NCI-H1417 (cell line): ENCODE measurements around the gene DENND1B.
A peak's percentile ranks its signal among the peaks of the same experiment; 100 is the strongest.
"Not testable (repeated sequence)": the region's sequence is repeated elsewhere in the genome, so short reads cannot be mapped to it uniquely, and the experiment has no call there.

Experiments
- DNase-seq, 3 experiments: peaks; one replicate each; lab custom pipeline; 2025; lab: John Stamatoyannopoulos, UW

The DENND1B gene

DNA sequence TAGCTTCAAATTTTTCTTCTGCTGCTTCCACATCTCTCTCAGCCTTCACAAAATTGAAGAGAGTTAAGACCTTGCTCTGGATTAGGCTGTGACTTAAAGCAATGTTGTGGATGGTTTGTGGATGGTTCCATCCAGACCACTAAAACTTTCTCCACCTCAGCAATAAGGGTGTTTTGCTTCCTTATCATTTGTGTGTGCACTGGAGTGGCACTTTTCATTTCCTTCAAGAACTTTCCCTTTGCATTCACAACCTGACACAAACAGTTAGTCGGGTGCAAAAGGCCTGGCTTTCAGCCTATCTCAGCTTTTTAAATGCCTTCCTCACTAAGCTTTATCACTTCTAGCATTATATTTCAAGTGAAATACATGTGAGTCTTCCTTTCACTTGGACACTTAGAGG, 30.3 kb downstream of the DENND1B start:
- no peak for DNase-seq

DNA sequence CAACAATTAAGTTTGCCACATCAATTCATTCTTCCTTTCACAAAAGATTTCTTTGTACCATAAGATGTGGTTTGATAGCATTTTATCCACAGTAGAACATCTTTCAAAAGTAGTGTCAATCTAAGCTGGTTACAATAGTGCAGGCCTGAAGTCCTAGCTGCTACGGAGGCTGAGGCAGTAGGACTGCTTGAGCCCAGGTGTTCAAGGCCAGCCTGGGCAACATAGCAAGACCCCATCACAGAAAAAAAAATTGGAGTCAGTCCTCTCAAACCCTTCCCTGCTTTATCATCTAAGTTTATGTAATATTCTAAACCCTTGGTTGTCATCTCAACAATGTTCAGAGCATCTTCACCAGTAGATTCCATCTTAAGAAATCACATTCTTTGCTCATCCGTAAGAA, 31.7 kb downstream of the DENND1B start:
- DNase-seq = no peak

DNA sequence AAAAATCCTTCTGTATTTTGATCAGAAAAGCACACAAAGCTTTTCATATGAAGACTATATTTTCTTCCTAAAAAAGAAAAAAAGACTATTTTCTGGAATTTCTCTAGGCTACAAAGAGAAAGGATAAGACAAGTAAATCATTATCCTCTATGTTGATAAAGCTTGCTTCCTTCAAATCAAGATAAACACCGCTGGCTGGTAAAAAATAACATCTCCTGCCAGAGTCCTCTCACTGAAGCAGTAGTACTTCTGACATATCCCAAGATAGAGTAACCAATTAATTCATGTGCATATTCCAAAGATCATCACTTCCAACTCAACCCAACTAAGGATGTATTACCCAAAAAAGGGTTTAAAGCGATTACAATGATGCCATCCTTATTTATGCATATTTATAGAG, 34.3 kb downstream of the DENND1B start:
- DNase-seq = no peak

DNA sequence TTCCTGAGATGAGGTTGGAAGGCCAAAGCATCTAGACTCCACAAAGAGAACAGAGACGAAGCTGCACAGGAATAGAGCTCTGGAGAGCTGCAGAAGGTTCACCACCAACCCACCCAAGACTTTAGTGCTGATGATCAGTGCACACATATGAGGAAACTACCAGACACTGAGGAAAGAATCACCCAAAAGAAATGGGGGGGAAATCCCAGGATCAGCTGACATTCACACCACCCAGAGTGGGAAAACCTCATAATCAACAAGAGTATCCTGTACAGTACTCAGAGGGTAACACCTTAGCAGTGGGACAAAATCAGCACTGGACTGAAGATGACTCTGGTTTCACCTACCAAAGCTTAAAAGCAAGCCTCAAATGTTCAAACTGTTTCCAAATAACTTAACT, 36.4 kb downstream of the DENND1B start:
- DNase-seq = no peak

DNA sequence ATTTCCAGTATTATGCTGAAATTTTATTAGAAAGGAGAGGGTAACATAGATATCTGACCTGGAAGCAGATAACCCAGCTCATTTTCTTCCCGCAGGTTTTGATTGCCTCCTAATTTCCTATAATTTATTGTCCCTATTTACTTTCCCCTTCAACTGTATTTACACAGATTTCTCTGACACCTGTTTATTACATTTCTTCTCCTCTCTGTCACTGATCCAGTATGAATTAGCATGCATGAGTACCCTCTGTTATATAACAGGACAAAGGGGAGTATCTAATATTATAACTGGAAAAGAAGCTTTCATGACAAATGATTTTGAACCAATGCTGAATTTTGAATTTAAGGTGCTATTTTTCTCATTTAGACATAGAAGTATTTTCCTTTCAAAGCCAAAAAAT, 37.4 kb downstream of the DENND1B start:
- DNase-seq = peak in 2 of 3 experiments; percentile 35 to 82

DNA sequence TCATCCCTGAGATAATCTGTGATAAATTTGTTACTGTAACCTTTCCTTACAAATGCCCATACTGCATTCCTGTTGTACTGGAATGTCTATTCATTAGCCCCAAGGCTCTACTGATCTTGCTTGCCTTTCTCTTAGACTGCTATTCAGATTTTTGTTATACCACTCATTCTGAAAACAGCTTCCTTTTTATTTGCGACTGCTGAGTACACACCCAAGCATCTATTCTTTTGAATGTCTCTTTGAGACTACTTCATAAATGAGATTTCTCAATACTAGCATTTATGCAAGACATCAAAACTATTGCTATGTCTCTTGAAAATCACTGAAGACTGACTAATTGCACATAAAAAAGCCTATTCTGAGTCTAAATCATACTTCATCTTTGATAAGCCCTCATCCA, 38.6 kb downstream of the DENND1B start:
- no peak for DNase-seq

DNA sequence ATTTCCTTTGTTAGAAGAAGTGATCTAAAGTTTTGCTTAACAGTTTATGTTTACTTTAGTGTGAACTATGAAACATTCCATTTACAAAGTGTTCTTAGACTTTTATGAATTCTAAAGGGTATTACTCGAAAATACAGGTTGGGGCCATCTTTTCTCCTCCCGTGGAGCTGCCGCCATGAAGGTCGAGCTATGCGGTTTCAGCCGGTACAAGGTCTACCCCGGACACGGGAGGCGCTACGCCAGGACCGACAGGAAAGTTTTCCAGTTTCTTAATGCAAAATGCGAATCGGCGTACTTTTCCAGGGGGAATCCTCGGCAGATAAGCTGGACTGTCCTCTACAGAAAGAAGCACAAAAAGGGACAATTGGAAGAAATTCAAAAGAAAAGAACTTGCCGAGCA, 39.8 kb downstream of the DENND1B start:
- DNase-seq = no peak

DNA sequence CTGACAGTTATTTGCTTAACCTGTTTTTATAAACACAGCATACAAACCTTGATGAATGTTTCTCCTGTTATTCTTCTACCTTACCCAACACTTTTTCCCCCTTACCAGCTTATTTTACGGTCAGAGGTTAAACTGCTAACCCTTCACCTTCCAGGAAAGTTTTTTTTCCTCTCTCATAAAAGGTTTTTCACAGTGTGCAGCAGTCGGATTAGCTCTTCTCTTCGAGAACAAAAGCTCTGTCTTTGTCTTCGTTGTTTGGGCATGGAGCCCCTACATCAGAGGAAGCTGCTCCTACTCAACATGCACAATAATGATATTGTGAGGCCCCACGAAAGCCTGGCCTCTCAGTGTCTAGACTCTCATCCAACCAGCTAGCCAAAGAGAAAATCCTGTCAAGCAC, 42.0 kb downstream of the DENND1B start:
- no peak for DNase-seq

DNA sequence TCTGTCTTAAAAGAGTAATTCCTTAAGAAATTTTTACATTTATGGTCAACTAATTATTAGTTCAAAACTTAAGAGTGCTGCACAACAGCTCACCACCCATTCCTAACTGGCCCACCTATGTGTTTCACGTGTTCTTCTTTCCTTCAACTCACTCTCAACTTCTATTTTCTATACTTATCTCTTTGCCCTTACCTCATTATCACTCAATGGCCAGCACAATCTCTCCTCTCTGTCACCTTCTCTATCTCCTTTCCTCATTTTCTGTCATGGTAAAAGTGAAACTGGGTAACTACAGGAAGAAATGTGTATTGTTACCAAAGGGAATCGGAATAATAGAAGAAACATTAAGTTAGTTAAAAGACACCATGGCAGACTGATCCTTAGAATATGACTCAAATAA, 43.1 kb downstream of the DENND1B start:
- DNase-seq = no peak

DNA sequence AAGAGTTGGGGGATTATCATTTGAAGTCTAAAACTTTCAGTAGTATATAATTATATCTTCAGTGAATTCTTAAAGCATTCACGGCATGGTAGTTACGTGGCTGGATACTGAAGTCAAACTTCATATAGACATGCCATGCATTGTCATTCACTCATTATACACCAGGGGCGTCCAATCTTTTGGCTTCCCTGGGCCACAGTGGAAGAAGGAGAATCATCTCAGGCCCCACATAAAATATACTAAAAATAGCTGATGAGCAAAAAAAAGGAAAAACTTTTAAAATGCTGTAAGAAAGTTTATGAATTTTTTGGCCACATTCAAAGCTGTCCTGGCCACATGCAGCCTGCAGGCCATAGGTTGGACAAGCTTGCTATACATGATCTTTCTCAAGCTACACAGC, 43.8 kb downstream of the DENND1B start:
- DNase-seq = no peak

DNA sequence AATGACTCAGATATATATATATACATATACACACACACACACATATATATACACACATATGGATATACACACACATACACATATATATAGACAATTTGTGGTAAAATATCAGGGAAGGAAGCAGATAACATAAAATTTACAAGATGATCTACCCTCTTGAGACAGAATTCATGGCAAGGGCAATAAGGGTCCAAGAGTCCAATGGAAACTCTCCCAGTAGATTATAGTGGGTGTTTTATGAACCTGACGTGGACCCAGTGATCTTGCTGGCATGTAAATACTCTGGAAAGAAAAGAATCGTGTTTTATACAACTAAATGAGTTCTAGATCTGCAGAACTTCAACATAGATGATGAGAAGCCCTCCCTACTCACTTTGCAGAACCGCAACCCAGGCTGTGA, 49.3 kb downstream of the DENND1B start:
- no peak for DNase-seq

DNA sequence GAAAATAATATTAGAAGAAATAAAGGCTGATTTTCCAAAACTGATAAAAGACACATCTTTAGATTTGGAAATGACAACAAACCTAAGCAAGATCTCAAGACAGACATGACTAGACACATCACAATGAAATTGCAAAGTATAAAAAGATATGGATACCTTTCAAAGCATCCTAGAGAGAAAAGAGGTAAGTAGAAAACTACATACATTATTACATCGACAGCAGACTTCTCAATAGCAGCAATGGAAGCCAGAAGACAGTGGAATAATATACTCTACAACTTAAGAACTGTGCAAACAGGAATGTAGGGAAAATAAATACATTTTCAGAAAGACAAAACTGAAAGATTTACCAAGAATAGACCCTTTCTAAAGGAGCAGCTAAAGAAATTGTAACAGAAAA, 50.2 kb downstream of the DENND1B start:
- peak in 2 of 3 experiments; percentile 6 to 42 for DNase-seq

DNA sequence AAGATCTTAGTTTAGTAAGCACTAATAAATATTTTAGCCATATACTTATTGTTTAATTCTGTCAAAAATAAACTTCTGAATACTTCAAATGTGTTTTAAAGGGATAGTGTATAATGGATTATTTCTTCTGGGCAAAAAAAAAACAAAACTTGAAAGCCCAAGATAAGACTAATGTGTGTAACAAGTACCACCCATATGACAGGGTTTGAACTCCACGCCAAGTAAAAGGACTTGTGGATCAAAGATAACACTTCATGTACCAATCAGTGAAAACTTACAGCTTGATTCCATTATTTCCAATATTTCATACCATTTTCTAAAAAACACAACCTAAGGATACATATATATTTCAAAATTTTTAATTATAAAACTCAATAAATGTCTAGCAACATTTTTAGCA, 59.5 kb downstream of the DENND1B start:
- no peak for DNase-seq

DNA sequence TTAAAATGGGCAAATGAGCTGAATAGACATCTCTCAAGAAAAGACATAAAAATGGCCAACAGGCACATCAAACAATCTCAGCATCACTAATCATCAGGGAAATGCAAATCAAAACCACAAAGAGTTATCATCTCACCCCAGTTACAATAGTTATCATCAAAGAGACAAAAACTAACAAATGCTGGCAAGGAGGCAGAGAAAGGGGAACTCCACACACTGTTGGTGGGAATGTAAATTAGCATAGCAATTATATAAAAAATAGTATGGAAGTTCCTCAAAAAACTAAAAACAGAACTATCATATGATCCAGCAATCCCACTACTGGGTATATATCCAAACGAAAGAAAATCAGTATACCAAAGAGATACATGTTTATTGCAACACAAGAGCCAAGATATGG, 68.7 kb downstream of the DENND1B start:
- DNase-seq = no peak

DNA sequence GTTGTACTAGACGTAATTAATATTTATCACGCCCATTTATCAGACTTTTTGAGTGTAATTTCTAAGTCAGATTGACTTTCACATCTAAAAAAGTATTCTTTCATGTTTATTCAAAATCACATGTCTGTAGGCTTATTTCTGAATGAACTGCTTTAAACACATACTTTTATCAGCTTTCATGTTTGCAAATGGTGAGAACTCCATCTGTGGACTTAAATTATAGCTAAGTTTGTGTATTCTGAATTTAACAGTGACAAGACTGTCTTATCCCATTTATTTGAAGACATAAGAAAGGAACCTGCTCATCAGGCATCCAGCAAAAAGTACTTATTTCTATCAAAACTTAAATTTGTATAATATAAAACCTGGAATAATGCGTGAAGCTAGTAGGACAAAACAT, 69.3 kb downstream of the DENND1B start:
- DNase-seq = no peak

DNA sequence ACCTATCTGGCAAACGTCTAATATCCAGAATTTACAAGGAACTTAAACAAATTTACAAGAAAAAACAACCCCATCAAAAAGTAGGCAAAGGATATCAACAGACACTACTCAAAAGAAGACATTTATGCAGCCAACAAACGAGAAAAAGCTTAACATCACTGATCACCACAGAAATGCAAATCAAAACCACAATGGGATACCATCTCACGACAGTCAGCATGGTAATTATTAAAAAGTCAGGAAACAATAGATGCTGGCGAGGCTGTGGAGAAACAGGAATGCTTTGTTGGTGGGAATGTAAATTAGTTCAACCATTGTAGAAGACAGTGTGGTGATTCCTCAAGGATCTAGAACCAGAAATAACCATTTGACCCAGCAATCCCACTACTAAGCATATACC, 74.6 kb downstream of the DENND1B start:
- not testable (repeated sequence) for DNase-seq

DNA sequence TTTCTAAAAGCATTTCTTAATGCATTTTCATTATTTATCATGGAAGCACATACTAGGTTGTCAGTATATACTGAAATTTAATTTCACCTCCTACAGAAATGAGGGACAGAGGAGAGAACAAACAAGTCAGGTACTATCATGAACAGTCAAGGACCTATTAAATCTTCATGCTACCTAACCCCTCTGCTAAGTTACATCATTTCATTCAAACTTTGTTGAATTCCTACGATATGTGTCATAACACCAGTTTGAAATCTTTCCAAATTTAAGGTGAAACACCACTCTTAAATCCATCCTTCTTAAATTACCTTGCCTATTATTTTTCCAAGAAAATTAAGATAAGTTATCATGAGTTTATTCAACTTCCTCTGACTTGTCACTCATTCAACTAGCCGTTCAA, 78.9 kb downstream of the DENND1B start:
- DNase-seq = no peak

DNA sequence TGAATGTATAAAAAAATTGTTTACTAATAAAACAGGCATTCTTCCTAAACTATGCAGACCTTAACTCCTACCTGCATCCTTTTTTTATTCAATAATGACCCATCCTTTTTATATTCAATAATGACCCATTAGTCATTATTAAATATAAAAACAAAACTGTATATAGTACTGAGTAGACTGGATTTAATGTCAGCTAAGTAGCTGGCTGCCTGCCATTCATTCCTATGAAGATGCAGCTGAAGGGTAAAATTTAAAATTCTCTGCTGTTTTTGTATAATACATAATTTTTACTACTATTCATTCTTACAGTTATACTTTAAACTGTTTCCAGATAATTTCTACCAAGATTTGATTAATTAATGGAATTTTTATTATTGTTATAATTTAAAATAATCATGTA, 79.3 kb downstream of the DENND1B start:
- no peak for DNase-seq

DNA sequence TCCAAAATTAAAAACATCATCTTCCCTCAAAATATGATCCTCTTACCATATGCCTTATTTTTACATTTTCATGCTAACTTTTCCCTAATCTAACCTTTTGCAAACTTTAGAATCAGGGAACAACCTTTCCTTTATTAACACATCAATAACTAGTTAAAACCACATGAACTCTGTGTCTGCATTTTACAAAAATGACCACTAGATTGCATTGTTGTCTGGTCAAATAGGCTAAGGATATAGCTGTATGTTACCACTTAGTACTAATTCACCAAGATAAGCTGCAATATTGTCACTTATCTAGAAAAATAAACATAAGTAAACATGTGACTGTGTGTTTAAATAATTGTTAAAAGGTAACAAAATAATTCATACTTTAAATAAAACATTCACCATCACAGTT, 82.3 kb downstream of the DENND1B start:
- DNase-seq = peak in 1 of 3 experiments; percentile 56

DNA sequence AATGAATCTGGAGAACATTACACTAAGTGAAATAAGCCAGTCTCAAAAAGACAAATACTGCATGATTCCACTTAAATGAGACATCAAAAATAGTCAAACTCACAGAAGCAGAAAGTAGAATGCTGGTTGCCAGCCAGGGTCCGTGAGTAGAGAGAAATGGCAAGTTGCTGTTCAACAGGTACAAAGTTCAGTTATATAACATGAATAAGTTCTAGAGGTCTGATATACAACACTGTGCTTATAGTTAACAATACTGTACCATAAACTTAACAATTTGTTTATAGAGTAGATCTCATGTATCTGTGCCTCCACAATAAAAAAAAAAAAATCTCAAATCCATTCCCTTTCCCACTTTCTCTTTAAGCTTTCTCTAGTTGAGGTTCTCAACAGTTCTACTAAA, 83.5 kb downstream of the DENND1B start:
- DNase-seq = no peak

DNA sequence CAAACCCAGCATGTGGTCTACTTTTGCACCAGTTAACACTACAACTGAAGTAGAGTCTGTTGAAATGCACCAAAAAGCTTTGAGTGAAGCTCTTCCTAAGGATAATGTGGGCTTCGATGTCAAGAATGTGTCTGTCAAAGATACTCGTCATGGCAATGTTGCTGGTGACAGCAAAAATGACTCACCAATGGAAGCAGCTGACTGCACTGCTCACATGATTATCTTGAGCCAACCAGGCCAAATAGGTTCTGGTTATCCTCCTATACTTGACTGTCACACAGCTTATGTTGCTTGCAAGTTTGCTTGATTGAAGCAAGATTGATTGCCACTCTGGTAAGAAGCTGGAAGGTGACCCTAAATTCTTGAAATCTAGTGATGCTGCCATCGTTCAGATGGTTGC, 85.2 kb downstream of the DENND1B start:
- DNase-seq = no peak

DNA sequence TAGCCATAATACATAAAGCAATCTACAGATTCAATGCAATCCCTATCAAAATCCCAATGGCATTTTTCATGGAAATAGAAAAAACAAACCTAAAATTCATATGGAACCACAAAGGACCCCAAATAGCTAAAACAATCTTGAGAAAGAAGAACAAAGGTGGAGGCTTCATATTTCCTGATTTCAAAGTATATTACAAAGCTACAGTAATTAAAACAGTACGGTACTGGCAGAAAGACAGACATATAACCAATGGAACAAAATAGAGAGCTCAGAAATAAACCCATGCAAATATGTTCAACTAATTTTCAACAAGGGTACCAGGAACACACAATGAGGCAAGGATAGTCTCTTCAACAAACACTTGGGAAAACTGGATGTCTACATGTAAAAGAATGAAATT, 87.0 kb downstream of the DENND1B start:
- DNase-seq = no peak

DNA sequence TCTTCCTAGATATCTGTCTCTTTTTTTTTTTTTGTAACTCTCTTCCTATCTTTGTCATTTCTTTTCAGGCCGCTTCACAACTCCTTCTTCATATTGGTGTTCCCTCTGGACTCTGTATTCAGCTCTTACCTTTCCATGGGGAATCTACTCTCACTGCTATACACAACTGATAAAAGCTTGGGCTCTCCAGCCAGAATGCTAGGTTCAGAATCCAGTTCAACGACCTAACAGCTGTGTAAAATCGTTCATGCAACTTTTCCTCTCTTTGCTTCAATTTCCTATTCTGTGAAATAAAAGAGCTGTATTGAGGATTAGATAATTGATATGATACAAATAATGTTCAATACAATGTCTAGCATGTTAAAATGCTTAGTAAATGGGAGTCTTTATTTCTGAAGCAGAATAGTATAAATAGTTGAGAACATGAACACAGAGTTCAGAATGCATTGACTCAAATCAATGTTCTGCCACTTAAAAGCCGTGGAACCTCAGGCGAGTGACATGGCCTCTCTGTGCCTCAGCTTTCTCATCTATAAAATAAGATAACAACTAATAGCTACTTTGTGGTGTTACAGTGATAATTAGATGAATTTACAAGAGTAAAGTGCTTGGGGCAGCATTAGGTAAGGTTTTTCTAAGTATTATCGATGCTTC, 88.5 kb downstream of the DENND1B start:
- no peak for DNase-seq

DNA sequence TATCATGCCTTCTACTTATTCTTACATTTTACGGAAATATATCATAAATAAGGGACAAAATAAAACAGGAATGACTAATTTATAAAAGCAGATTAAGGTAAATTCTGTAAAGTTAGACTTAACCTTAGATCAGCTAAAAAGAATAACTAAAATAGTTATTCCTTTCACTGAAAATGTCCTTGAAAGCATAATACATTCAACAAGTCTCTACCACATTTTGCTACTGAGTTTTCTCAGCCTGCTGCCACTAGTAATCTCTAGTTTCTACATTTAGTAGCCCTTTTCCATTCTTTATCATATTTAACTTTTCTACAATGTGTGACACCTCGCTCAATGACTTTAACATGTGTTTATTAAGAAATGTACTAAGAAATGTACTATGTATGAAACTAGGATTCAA, 89.0 kb downstream of the DENND1B start:
- DNase-seq = no peak

DNA sequence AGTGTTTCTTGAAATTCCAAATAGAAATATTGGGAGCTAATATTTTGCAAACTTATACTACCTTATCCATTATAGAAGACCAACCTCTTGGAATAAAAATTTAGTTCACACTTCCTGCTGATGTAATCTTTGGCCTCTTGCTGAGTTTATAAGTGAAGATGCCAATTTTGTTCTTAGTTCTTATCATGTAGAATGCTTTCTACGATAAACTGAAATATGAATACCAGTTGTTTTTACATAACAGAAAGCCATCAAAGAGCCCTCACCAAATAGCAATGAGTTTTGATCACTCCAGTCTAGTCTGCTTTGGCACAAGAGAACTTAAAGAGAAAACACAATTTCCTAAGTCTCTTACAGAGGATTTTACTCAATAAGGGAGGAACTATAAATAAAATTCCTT, 89.5 kb downstream of the DENND1B start:
- no peak for DNase-seq
